NCI-H187 treated with DMSO at 0.1 percent for 48 hours (cell line): ENCODE measurements around the gene PHYHD1.

Source experiments
- DNase-seq: peaks from one replicate; lab custom pipeline; 2025; lab: John Stamatoyannopoulos, UW

The PHYHD1 gene

DNA sequence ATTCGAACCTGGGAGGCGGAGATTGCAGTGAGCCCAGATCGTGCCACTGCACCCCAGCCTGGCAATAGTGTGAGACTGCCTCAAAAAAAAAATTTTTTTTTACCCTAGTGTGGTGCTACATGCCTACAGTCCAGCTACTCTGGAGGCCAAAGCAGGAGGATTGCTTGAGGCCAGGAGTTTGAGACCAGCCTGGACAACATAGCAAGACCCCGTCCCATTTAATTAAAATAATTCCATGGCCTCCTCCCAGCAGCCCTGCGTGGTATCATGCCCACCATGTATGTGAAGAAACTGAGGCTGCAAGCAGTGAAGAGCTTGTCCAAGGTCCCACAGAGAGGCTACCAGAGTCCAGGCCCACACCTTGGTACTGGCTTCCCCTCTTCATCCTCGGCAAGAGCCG, 19.4 kb upstream of the PHYHD1 start:
- no peak for DNase-seq

DNA sequence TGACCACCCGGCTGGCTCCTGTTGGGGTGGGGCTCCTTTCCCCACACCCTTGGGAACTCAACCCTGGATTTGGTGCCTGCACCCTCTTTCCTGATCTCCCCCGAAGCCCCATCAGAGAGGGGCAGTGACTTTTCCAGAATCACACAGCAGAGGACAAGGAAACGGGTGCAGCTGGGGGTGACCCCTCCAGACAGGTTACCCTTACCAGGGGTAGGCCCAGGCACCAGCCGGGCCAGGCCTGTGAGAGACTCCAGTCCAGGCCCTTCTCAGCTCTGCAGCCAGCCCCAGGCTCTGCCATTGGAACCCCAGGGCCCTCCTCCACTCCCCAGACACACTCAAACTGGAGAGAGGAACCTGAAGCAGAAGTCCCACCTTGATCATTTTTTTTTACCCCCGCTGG, 19.0 kb upstream of the PHYHD1 start:
- no peak for DNase-seq

GRCh38 chr9:128902351-128903078, 18.3 kb upstream of the PHYHD1 start:
- DNase-seq = no peak

GRCh38 chr9:128903079-128903461, 17.7 kb upstream of the PHYHD1 start:
- DNase-seq = no peak

DNA sequence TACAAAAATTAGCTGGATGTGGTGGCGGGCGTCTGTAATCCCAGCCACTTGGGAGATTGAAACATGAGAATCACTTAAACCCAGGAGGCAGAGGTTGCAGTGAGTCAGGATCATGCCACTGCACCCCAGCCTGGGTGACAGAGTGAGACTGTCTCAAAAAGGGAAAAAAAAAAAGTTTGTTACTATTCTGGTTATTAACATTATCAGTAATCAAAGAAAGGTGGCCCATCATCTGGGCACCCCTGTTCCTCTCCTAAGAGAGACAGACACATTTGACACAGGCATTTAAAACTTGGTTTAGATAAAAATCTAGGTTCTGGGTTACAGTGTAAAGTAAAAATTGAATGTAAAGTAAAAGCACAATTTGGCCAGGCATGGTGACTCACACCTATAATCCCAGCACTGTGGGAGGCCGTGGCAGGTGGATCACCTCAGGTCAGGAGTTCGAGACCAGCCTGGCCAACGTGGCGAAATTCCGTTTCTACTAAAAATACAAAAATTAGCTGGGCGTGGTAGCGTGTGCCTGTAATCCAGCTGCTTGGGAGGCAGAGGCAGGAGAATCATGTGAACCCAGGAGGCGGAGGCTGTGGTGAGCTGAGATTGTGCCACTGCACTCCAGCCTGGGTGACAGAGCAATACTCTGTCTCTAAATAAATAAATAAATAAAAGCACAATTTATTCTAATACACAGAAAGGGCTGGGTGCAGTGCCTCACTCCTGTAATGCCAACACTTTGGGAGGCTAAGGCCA, 16.7 kb upstream of the PHYHD1 start:
- DNase-seq = no peak

DNA sequence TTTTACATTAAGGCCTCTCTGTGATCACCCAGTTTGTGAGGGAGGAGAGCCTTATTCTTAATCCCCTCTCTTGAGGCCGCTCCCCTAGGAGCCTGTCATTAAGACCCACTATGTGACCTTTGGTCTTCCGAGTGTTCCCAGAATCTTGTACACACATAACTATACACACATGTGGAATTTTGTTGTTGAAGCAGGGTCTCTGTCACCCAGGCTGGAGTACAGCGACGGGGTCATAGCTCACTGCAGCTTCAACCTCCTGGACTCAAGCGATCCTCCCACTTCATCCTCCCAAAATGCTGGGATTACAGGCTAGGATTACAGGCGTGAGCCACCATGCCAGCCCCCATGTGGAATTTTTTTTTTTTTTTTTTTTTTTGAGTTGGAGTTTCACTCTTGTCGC, 14.8 kb upstream of the PHYHD1 start:
- DNase-seq = no peak

GRCh38 chr9:128906741-128907140, 14.0 kb upstream of the PHYHD1 start:
- no peak for DNase-seq

DNA sequence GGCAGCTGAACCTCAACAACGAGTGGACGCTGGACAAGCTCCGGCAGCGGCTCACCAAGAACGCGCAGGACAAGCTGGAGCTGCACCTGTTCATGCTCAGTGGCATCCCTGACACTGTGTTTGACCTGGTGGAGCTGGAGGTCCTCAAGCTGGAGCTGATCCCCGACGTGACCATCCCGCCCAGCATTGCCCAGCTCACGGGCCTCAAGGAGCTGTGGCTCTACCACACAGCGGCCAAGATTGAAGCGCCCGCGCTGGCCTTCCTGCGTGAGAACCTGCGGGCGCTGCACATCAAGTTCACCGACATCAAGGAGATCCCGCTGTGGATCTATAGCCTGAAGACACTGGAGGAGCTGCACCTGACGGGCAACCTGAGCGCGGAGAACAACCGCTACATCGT, 12.4 kb upstream of the PHYHD1 start:
- no peak for DNase-seq

DNA sequence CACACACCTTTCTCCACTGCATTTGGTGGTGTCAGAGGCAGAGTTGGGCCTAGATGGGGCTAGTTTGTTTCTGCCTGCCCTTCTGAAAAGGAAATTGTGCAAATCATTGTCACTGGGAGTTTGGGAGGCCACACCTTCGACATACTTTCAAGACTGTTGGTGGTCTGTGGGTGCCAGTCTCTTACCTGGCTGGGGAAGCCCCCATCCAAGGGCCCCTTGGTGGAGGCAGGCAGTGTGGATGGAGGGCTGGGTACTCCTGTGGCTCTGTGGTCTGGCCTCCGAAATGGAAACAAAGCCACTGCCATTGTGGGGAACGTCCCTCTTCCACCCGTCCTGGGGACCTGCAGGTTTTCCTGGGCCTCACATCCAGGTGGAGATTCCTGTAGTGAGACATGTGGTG, 10.9 kb upstream of the PHYHD1 start:
- DNase-seq = no peak

DNA sequence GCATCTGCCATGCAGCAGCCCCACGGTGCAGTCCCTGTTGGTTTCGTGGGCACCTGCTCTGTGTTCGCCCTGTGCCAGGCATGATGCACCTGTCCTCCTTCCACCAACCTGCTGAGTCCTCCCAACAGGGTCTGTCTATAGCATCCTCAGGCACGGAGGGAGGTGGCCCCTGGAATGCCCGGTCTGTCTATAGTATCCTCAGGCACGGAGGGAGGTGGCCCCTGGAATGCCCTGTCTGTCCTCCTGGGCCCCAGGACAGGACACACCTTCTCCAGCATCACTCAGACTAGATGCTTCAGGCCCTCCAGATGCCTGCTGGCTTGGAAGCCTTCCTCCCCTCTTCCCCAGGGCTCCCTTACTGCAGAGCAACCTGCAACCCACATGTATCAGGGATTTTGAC, 9.9 kb upstream of the PHYHD1 start:
- DNase-seq = no peak

DNA sequence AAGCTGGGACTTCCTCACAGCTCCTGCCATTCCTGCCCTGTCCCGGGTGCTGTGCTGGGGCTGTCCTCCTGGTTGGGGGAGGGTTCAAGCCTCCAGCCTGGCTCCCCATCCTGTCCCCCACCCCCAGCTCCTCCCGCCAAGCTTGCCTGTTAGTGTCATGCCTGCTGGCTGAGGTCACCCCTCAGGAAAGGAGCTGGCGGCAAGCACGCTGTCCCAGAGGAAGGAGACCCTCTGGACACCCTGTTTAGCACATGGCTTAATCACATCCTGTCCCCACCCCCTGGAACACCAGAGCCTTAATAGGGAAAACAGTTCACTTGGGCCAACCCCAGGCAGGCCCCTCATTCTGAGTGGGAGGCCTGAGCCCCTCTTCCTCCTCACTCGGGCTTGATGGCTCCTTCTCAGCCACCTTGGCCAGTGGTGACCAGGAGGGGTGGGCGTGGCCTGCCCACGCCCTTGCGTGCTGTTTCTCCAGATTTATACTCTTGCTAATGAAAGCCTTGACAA, 9.2 kb upstream of the PHYHD1 start:
- no peak for DNase-seq

DNA sequence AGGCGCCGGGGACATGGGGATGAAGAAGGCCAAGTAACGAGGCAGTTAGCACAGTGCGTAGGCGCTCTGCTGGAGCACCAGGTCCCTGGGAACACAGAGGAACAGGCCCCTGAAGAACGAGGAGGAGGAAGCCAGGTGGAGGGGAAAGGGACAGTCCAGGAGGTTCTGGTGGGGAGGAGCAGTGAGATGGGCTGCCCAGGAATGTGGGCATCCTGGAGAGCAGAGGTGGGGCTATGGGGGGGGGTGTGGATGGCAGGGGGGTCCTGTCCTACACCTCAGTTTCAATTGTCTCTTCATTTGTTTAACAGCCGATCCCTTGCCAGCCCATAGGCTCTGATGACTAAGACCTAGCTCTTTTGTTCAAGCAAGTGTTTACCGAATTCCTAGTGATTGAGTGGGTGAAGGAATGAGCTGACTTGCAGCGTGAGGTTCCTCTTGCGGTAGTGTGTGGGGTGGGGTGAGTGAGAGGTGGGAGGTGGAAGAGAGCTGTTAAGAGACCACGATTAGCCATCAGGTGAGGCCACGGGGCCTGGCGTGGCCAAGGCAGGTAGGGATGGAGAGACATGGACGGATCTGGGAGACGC, 8.4 kb upstream of the PHYHD1 start:
- no peak for DNase-seq

GRCh38 chr9:128913048-128913900, 7.5 kb upstream of the PHYHD1 start:
- no peak for DNase-seq

DNA sequence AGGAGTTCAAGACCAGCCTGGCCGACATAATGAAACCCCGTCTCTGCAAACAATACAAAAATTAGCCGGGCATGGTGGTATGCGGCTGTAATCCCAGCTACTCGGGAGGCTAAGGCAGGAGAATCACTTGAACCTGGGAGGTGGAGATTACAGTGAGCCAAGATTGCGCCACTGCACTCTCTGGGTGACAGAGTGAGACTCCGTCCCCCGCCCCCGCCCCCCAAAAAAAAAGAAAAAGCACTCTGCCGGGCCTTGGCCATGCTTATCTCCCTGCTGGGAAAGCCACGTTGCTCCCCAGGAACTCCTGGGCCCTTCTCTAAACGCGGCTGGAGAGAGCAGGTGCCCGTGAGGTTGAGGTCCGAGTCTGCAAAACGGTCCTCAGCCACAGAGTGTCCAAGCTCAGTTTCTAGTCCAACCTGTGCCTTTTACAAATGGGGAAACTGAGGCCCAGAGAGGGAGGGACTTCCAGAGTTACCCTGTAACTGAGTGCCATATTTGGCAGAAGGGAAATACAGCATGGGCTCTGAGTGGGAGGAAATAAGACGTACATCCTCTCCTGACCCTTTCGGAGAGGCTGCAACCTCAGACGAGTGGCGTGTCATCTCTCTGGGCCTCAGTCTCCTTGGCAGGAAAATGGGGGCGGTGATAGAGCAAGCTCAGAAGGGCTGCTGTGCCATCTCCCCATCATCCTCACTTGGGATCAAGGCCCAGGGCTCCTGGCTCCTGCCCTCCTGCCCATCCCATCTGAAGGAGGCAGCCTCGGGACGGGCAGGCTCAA, 6.6 kb upstream of the PHYHD1 start:
- DNase-seq = no peak

- no peak for DNase-seq
Observed at GRCh38 chr9:128916204-128916603, 4.6 kb upstream of the PHYHD1 start.

GRCh38 chr9:128916745-128917144, 4.0 kb upstream of the PHYHD1 start:
- DNase-seq = no peak

- DNase-seq = no peak
Observed at GRCh38 chr9:128917151-128917849, 3.5 kb upstream of the PHYHD1 start.

DNA sequence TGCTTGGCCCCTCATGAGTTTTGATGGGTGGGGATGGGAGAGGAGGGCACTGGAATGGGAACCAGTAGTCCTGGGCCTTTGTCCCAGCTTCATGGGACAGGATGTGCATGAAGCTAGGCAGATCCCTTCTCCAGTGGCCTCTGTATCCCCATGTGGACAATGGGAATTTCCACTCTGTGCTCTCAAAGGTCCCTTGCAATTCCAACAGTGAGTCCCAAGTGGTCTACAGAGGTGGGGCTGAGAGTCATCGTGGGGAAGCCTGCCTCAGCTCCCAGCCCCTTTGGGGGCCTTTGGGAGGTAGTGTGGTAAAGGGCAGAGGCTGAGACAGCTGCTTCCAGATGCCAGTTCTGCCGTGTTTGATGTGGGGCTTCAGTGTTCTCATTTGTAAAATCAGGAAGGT, 1.9 kb upstream of the PHYHD1 start:
- no peak for DNase-seq

DNA sequence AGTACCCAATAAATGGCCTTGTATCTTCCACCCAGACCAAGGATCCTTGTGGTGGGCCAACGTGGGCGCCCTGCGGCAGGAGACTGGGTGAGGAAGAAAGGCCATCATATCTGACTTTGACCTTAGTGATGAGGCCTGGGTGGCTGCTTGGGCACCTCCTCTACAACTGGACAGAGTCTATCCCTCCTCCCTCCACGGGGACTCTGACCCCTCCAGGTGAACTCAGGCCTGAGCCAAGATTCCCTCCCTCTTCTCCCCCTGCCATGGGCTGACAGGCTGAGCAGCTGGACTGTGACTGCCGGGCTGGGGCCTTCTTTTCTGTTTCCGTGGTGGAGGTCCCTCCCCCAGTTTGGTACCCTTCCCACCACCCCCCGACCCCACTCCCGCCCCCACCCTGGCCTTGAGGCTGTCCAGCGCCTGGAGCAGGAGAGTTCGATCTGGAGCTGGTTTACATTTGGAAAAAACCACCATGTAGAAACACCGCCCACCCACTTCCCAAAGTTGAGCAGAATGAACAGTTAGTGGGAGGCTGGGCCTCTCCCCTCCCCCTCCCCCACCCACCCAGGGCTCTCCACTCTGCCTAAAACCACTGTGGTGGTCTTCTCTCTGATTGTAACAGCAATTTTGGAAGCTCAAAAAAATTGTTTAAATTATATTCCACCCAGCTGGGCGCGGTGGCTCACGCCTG, 1.2 kb upstream of the PHYHD1 start:
- no peak for DNase-seq
